GM12878 (cell line): Measurements from ENCODE around the gene NTN1. TPM values are rescaled to one million over a fixed set of nuclear protein-coding genes. Genes with fewer than 3 reads are reported as not detected.

ENCODE experiments used
- ATAC-seq: fragments of 200-7000 bp; cut with Tn5 transposase; 3 replicates; pipeline ENCODE4 v1.9.1; 2020; ENCODE audit warnings: mild to moderate bottlenecking, moderate library complexity
- BruUV-seq: library from RNA; stranded (reverse); fragments of 400-500 nt; replicated peaks from 2 replicates; lab custom pipeline; 2021; lab: Mats Ljungman, UMichigan
- CTCF ChIA-PET: fragments of 300-600 bp; sonication (Branson Sonifier 250); formaldehyde crosslinking; extraction: SDS; loops from one replicate; lab custom pipeline; 2021; ENCODE audit warnings: inconsistent platforms; lab: Yijun Ruan, JAX
- POLR2A ChIA-PET: fragments of 350-600 bp; formaldehyde crosslinking; extraction: SDS; loops from one replicate; lab custom pipeline; 2021; ENCODE audit warnings: inconsistent platforms; lab: Charles Lee
- RAD21 ChIA-PET: fragments of 300-600 bp; sonication (Branson Sonifier 250); formaldehyde crosslinking; loops from one replicate; lab custom pipeline; 2023; ENCODE audit warnings: antibody characterized with exemption; ENCODE audit not compliant: unreplicated experiment; lab: Charles Lee
- SMC1A ChIA-PET: fragments of 300-600 bp; sonication (Branson Sonifier 250); formaldehyde crosslinking; loops from one replicate; lab custom pipeline; 2023; ENCODE audit not compliant: unreplicated experiment, uncharacterized antibody; lab: Charles Lee
- DNase-seq: peaks from one replicate; pipeline ENCODE4 v3.0.0-alpha.2; 2011; ENCODE audit warnings: low read depth, low spot score
- FAIRE-seq: peaks from 3 replicates; lab custom pipeline; 2011; peaks lifted over from hg19 to GRCh38; lab: Jason Lieb, UNC
- H2AFZ ChIP-seq: 2 replicates; pipeline ENCODE4 v1.6.0; 2011; ENCODE audit warnings: low read depth, low read length, control low read depth; ENCODE audit not compliant: control insufficient read depth
- H3K27ac ChIP-seq: 2 replicates; pipeline ENCODE4 v1.5.1; 2011; ENCODE audit warnings: control low read depth; ENCODE audit not compliant: control insufficient read depth, insufficient read depth
- H3K27me3 ChIP-seq, 2 experiments: replicated peaks in 1 of 2; 2 replicates each; pipeline versions ENCODE4 v1.6.0 to v1.6.1; 2011; ENCODE audit warnings: low read length in 1 of 2; ENCODE audit not compliant: control insufficient read depth in 2 of 2, insufficient read depth in 2 of 2
- H3K36me3 ChIP-seq, 2 experiments: 2 replicates each; pipeline ENCODE4 v1.5.1; 2011; ENCODE audit warnings: low read length in 1 of 2; ENCODE audit not compliant: control insufficient read depth in 2 of 2, insufficient read depth in 2 of 2
- H3K4me1 ChIP-seq: 2 replicates; pipeline ENCODE4 v1.6.1; 2011; ENCODE audit warnings: mild to moderate bottlenecking, low read length, moderate library complexity, mixed read lengths; ENCODE audit not compliant: control insufficient read depth, insufficient read depth
- H3K4me2 ChIP-seq: 2 replicates; pipeline ENCODE4 v1.6.0; 2011; ENCODE audit warnings: control low read depth; ENCODE audit not compliant: control insufficient read depth, insufficient read depth
- H3K4me3 ChIP-seq: fragments of 200-600 bp; sonication (generic); 2 replicates; pipeline ENCODE4 v1.5.1; 2016
- H3K79me2 ChIP-seq: 2 replicates; pipeline ENCODE4 v1.6.0; 2011; ENCODE audit warnings: low read length; ENCODE audit not compliant: control insufficient read depth, insufficient read depth
- H3K9ac ChIP-seq: 2 replicates; pipeline ENCODE4 v1.8.0; 2011; ENCODE audit warnings: low read length, control low read depth, mixed read lengths; ENCODE audit not compliant: control insufficient read depth, insufficient read depth
- H3K9me3 ChIP-seq: replicated peaks from 3 replicates; pipeline ENCODE4 v1.5.1; 2011; ENCODE audit warnings: mild to moderate bottlenecking, low read length; ENCODE audit not compliant: control insufficient read depth, insufficient read depth
- H4K20me1 ChIP-seq: 2 replicates; pipeline ENCODE4 v1.6.0; 2011; ENCODE audit not compliant: control insufficient read depth, insufficient read depth
- CEBPB ChIP-seq, 2 experiments: fragments of 150-350 bp in 1 of 2; IDR thresholded peaks; 2 replicates each; pipeline ENCODE4 v1.6.1; 2012 to 2014; ENCODE audit warnings: low read depth in 2 of 2, low read length in 2 of 2, borderline replicate concordance in 1 of 2, inconsistent platforms in 1 of 2
- EP300 ChIP-seq, 2 experiments: fragments of 150-350 bp in 1 of 2; IDR thresholded peaks; 2 replicates each; pipeline ENCODE4 v1.6.1; 2011 to 2012; ENCODE audit warnings: low read depth in 2 of 2, low read length in 2 of 2, borderline replicate concordance in 1 of 2, improper control_type of control experiment in 1 of 2, inconsistent platforms in 1 of 2; ENCODE audit not compliant: control insufficient read depth in 1 of 2
- KLF5 ChIP-seq: fragments of 450-650 bp; IDR thresholded peaks from 2 replicates; pipeline ENCODE4 v1.6.1; 2014; ENCODE audit warnings: mild to moderate bottlenecking; ENCODE audit not compliant: partially characterized antibody
- NBN ChIP-seq: fragments of 450-650 bp; IDR thresholded peaks from 2 replicates; pipeline ENCODE4 v1.6.1; 2016
- NR2C2 ChIP-seq: IDR thresholded peaks from 2 replicates; pipeline ENCODE4 v1.6.1; 2011; ENCODE audit warnings: borderline replicate concordance, low read depth; ENCODE audit not compliant: control insufficient read depth, insufficient read length
- SREBF2 ChIP-seq: IDR thresholded peaks from 2 replicates; pipeline ENCODE4 v1.6.1; 2012; ENCODE audit warnings: mild to moderate bottlenecking, low read length
- STAT1 ChIP-seq: fragments of 450-650 bp; conservative IDR thresholded peaks from 2 replicates; pipeline ENCODE4 v1.6.1; 2014; ENCODE audit warnings: antibody characterized with exemption, mild to moderate bottlenecking
- WGBS: methylation state at CpG from one replicate; pipeline ENCODE4 v1.1.6; 2016; ENCODE audit warnings: low lambda C conversion rate; ENCODE audit not compliant: insufficient replicate concordance, insufficient coverage; ENCODE audit errors: missing lambda C conversion rate; 5-methylcytosine and 5-hydroxymethylcytosine counted together
- in situ Hi-C: fragments of 300-500 bp; cut with MboI; formaldehyde crosslinking; loops from 9 replicates; pipeline ENCODE4 v1.14.3; 2018; ENCODE audit warnings: mixed read lengths
- intact Hi-C: fragments of 100-400 bp; cut with micrococcal nuclease; formaldehyde crosslinking; loops from one replicate; pipeline ENCODE4 v1.14.2; 2022; ENCODE audit not compliant: unreplicated experiment
- polyA plus RNA-seq, 11 experiments: library from polyadenylated mRNA; depleted of rRNA in 4 of 11; unstranded in 6 of 11; stranded (reverse) in 5 of 11; fragments of >200 nt; fragmentation: Nextera tagmentation in 4 of 11; fragmentation: Illumina TruSeq in 1 of 11; extraction: Ambion mirVana in 4 of 11; extraction: Trizol in 1 of 11; gene quantifications; 1 replicate in 1 of 11; 2 replicates in 10 of 11; pipeline versions ENCODE4 v1.2.1 to v1.2.3, GENCODE V29; 2011 to 2016; ENCODE audit warnings: inconsistent platforms in 2 of 11, missing spikeins in 2 of 11, low read depth in 1 of 11
- total RNA-seq, 4 experiments: library from RNA; depleted of rRNA in 3 of 4; stranded (reverse); fragments of >200 nt in 3 of 4; fragmentation: Illumina TruSeq in 1 of 4; extraction: Trizol in 1 of 4; gene quantifications; 2 replicates each; pipeline versions ENCODE4 v1.2.1 to v1.2.3, GENCODE V29; 2013 to 2021
- TF ChIP-seq, protein P1 (sequence below): IDR thresholded peaks from 2 replicates; pipeline ENCODE4 v1.6.1; 2012; ENCODE audit warnings: low read depth, low read length, improper control_type of control experiment
- TF ChIP-seq, protein P2 (sequence below): fragments of 150-350 bp; IDR thresholded peaks from 2 replicates; pipeline ENCODE4 v1.6.1; 2014; ENCODE audit warnings: mild to moderate bottlenecking, low read depth, low read length

The NTN1 gene
- total and polyA plus RNA-seq, 10 of the 15 experiments (the other 5 are each of a cell fraction or from before 2014, with no cell fraction given), result 0.02 to 0.89 (median 0.35) TPM

GRCh38 chr17:9173386-9173983 lies 152.2 kb downstream of the NTN1 start:
- Histone ChIP-seq H3K4me2 (no peak overlapping the region), H2AFZ (no peak overlapping the region), H4K20me1 (no peaks in the 10 kb centered on the region; the same call in 1 of the 2 replicates), H3K27me3 (no peaks in the 10 kb centered on the region), H3K27ac (no peak overlapping the region), H3K4me3 (no peak overlapping the region), H3K9ac (no peak overlapping the region), H3K36me3 (no peaks in the 10 kb centered on the region), H3K4me1 (no peaks in the 10 kb centered on the region), H3K9me3 (no peaks in the 10 kb centered on the region), H3K79me2 (no peaks in the 10 kb centered on the region)
- TF ChIP-seq STAT1, result no peak
- TF ChIP-seq SREBF2, result no peak
- no peak for TF ChIP-seq CEBPB (IDR thresholded peaks at IDR 0.05; ENCODE audit: borderline replicate concordance in 1 of 2, low read depth in 2 of 2, low read length in 2 of 2)
- TF ChIP-seq, protein P1, sequence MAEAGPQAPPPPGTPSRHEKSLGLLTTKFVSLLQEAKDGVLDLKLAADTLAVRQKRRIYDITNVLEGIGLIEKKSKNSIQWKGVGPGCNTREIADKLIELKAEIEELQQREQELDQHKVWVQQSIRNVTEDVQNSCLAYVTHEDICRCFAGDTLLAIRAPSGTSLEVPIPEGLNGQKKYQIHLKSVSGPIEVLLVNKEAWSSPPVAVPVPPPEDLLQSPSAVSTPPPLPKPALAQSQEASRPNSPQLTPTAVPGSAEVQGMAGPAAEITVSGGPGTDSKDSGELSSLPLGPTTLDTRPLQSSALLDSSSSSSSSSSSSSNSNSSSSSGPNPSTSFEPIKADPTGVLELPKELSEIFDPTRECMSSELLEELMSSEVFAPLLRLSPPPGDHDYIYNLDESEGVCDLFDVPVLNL, result no peak
- TF ChIP-seq NBN, result no peak
- TF ChIP-seq NR2C2, result no peak
- no peak for TF ChIP-seq EP300 (IDR thresholded peaks at IDR 0.05; ENCODE audit: borderline replicate concordance in 1 of 2, control insufficient read depth in 1 of 2, low read depth in 2 of 2, low read length in 2 of 2)
- TF ChIP-seq, protein P2, sequence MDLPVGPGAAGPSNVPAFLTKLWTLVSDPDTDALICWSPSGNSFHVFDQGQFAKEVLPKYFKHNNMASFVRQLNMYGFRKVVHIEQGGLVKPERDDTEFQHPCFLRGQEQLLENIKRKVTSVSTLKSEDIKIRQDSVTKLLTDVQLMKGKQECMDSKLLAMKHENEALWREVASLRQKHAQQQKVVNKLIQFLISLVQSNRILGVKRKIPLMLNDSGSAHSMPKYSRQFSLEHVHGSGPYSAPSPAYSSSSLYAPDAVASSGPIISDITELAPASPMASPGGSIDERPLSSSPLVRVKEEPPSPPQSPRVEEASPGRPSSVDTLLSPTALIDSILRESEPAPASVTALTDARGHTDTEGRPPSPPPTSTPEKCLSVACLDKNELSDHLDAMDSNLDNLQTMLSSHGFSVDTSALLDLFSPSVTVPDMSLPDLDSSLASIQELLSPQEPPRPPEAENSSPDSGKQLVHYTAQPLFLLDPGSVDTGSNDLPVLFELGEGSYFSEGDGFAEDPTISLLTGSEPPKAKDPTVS, result no peak
- TF ChIP-seq KLF5, result no peak
- WGBS, result 10% methylated on average over 6 of the region's 7 CpGs
- ChIA-PET RAD21 (no interaction called here), POLR2A (no interaction called here), SMC1A (no interaction called here), CTCF (no interaction called here)
- FAIRE-seq (no peak), DNase-seq (no peak), ATAC-seq (no peak)
- in situ Hi-C loops, result no loop called here
- intact Hi-C loops, result no loop called here
- BruUV-seq, result no TSS peak
